HL-60/S4 treated with retinoic acid at 250 ng/mL for 4 days and 3 days (cell line): ENCODE results near the gene RRAS.

ENCODE experiments used
- in situ Hi-C: fragments of 300-500 bp; cut with MboI; formaldehyde crosslinking; loops from 2 replicates; pipeline ENCODE4 v1.7.0; 2022; ENCODE audit warnings: low sequenced_read_pairs

Gene RRAS

GRCh38 chr19:49677231-49677900 is 37.4 kb upstream of the RRAS start, which contains the start of gene PRMT1:
TSS of gene PRMT1 (plus strand) at chr19:49677271. CDS start at chr19:49677281, 10 bp downstream.
- in situ Hi-C loops = no loop called here

GRCh38 chr19:49676784-49677230 is 36.9 kb upstream of the RRAS start:
- in situ Hi-C loops = no loop called here

- in situ Hi-C loops = no loop called here
These were observed 36.3 kb upstream of the RRAS start for GRCh38 chr19:49676136-49676783.

GRCh38 chr19:49672131-49672919 is 32.4 kb upstream of the RRAS start:
- in situ Hi-C loops = no loop called here

GRCh38 chr19:49669516-49669915 is 29.6 kb upstream of the RRAS start:
- in situ Hi-C loops = no loop called here

GRCh38 chr19:49667473-49667872 is 27.5 kb upstream of the RRAS start:
- in situ Hi-C loops = no loop called here

- in situ Hi-C loops = no loop called here
These were observed 26.1 kb upstream of the RRAS start for GRCh38 chr19:49666120-49666444.

- in situ Hi-C loops = no loop called here
These were observed 25.6 kb upstream of the RRAS start, which contains the start of the genes BCL2L12 and IRF3 for GRCh38 chr19:49665351-49666119. TSS of gene BCL2L12 (plus strand) at chr19:49665933. CDS start at chr19:49666693, 760 bp downstream. TSS of gene IRF3 (minus strand) at chr19:49665857. CDS start at chr19:49664838, 1,019 bp downstream.

GRCh38 chr19:49665036-49665350 is 25.1 kb upstream of the RRAS start:
- in situ Hi-C loops = no loop called here

GRCh38 chr19:49664171-49665035 is 24.5 kb upstream of the RRAS start:
- in situ Hi-C loops = no loop called here

GRCh38 chr19:49663224-49663623 is 23.3 kb upstream of the RRAS start:
- in situ Hi-C loops = no loop called here

- in situ Hi-C loops = no loop called here
These were observed 22.1 kb upstream of the RRAS start for GRCh38 chr19:49662011-49662410.

GRCh38 chr19:49660338-49660961 is 20.5 kb upstream of the RRAS start:
- in situ Hi-C loops = no loop called here

GRCh38 chr19:49658566-49659442 is 18.9 kb upstream of the RRAS start:
- in situ Hi-C loops = no loop called here

- in situ Hi-C loops = no loop called here
These were observed 18.2 kb upstream of the RRAS start for GRCh38 chr19:49658139-49658517.

- in situ Hi-C loops = no loop called here
These were observed 17.7 kb upstream of the RRAS start for GRCh38 chr19:49657493-49658138.

- in situ Hi-C loops = no loop called here
These were observed 16.6 kb upstream of the RRAS start for GRCh38 chr19:49656456-49657109.
